C4-2B (cell line): Measurements from ENCODE around the gene SCRT2.

Experiments used
- ZFX ChIP-seq: fragments of 450-650 bp; IDR thresholded peaks from 2 replicates; pipeline ENCODE4 v1.6.1; 2017
- TF ChIP-seq, protein P1 (sequence below): fragments of 450-650 bp; conservative IDR thresholded peaks from 2 replicates; pipeline ENCODE4 v1.5.1; 2017; ENCODE audit warnings: mild to moderate bottlenecking

DNA sequence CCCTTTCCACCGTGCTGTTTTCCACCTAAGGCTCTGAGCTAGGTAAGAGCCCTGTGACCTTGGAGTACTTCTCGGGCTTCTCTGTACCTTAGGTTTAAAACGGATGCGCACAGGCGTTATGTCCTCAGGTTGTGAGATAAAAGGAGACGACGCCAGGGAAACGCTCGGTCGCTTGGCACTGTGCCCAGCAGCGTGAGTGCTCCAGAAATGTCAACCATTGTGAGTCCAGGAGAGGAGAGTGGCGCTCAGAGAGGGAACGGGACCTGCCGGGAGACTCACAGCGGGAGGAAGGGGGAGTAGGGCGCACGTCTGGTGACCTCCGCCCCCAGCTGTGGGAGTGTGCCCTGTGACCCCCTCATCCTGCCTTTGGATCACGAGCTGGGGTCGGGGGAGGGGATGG lies 33.8 kb upstream of the SCRT2 start:
- TF ChIP-seq, protein P1, sequence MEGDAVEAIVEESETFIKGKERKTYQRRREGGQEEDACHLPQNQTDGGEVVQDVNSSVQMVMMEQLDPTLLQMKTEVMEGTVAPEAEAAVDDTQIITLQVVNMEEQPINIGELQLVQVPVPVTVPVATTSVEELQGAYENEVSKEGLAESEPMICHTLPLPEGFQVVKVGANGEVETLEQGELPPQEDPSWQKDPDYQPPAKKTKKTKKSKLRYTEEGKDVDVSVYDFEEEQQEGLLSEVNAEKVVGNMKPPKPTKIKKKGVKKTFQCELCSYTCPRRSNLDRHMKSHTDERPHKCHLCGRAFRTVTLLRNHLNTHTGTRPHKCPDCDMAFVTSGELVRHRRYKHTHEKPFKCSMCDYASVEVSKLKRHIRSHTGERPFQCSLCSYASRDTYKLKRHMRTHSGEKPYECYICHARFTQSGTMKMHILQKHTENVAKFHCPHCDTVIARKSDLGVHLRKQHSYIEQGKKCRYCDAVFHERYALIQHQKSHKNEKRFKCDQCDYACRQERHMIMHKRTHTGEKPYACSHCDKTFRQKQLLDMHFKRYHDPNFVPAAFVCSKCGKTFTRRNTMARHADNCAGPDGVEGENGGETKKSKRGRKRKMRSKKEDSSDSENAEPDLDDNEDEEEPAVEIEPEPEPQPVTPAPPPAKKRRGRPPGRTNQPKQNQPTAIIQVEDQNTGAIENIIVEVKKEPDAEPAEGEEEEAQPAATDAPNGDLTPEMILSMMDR = no peak
- TF ChIP-seq ZFX = no peak
